ENCODE results near the gene FRMD4B.

The FRMD4B gene

GRCh38 chr3:69413551-69414207 is 27.8 kb upstream of the FRMD4B start:
- Histone ChIP-seq H4K91ac (ENCODE audit: low read depth, low read length) (no peak overlapping the region), H2BK5ac (ENCODE audit: low read depth, low read length, poor library complexity) (no peak overlapping the region), H3K27me3 (ENCODE audit: insufficient read depth, low read length) (no peaks in the 10 kb centered on the region), H3K9ac (ENCODE audit: low read length) (no peak overlapping the region), H3K27ac (ENCODE audit: low read depth, low read length) (no peak overlapping the region), H3K79me2 (ENCODE audit: control insufficient read depth, insufficient read depth, low read length, poor library complexity) (no peaks in the 10 kb centered on the region), H3K36me3 (ENCODE audit: control insufficient read depth in 1 of 2, insufficient read depth in 2 of 2, low read length in 2 of 2) (no peaks in the 10 kb centered on the region), H3K4me2 (ENCODE audit: low read length) (no peak overlapping the region), H4K12ac (ENCODE audit: low read depth, low read length) (no peak overlapping the region), H3K4me3 (ENCODE audit: low read depth, low read length) (no peak overlapping the region), H3K79me1 (ENCODE audit: low read length) (no peaks in the 10 kb centered on the region), H3K4ac (ENCODE audit: low read depth, low read length) (no peak overlapping the region), H3K18ac (ENCODE audit: low read length) (no peak overlapping the region), H3K14ac (ENCODE audit: low read length) (no peak overlapping the region), H4K8ac (ENCODE audit: low read depth, low read length) (no peak overlapping the region), H2AFZ (ENCODE audit: insufficient read depth, low read length, poor library complexity) (no peak overlapping the region), H3K23ac (ENCODE audit: low read length) (no peak overlapping the region), H2BK12ac (ENCODE audit: low read length) (no peak overlapping the region), H2BK120ac (ENCODE audit: insufficient read depth, low read length, poor library complexity) (no peak overlapping the region), H2AK5ac (ENCODE audit: low read length) (no peak overlapping the region), H3K4me1 (ENCODE audit: control insufficient read depth in 1 of 2, insufficient read depth in 2 of 2, low read length in 2 of 2) (no peaks in the 10 kb centered on the region), H3K9me3 (ENCODE audit: insufficient read depth, low read depth, low read length) (no peaks in the 10 kb centered on the region)
- peak; percentile 9 to 30 for DNase-seq
- no CpG with 5 or more reads among the region's 9 CpGs for WGBS (ENCODE audit: extremely low coverage, insufficient coverage, insufficient read length)

- Histone ChIP-seq H3K18ac (ENCODE audit: low read length) (no peak overlapping the region), H4K12ac (ENCODE audit: low read depth, low read length) (no peak overlapping the region), H3K4me1 (ENCODE audit: control insufficient read depth in 1 of 2, insufficient read depth in 2 of 2, low read length in 2 of 2) (no peaks in the 10 kb centered on the region), H3K4me2 (ENCODE audit: low read length) (no peak overlapping the region), H3K23ac (ENCODE audit: low read length) (no peak overlapping the region), H2AFZ (ENCODE audit: insufficient read depth, low read length, poor library complexity) (no peak overlapping the region), H4K91ac (ENCODE audit: low read depth, low read length) (no peak overlapping the region), H3K79me1 (ENCODE audit: low read length) (no peaks in the 10 kb centered on the region), H3K79me2 (ENCODE audit: control insufficient read depth, insufficient read depth, low read length, poor library complexity) (no peaks in the 10 kb centered on the region), H2BK12ac (ENCODE audit: low read length) (no peak overlapping the region), H3K4ac (ENCODE audit: low read depth, low read length) (no peak overlapping the region), H2BK5ac (ENCODE audit: low read depth, low read length, poor library complexity) (no peak overlapping the region), H3K9me3 (ENCODE audit: insufficient read depth, low read depth, low read length) (no peaks in the 10 kb centered on the region), H3K4me3 (ENCODE audit: low read depth, low read length) (no peak overlapping the region), H4K8ac (ENCODE audit: low read depth, low read length) (no peak overlapping the region), H3K27ac (ENCODE audit: low read depth, low read length) (no peak overlapping the region), H2AK5ac (ENCODE audit: low read length) (no peak overlapping the region), H3K14ac (ENCODE audit: low read length) (no peak overlapping the region), H3K36me3 (ENCODE audit: control insufficient read depth in 1 of 2, insufficient read depth in 2 of 2, low read length in 2 of 2) (no peaks in the 10 kb centered on the region), H3K9ac (ENCODE audit: low read length) (no peak overlapping the region), H3K27me3 (ENCODE audit: insufficient read depth, low read length) (no peaks in the 10 kb centered on the region), H2BK120ac (ENCODE audit: insufficient read depth, low read length, poor library complexity) (no peak overlapping the region)
- DNase-seq = no peak
- WGBS (ENCODE audit: extremely low coverage, insufficient coverage, insufficient read length) = no CpG with 5 or more reads among the region's 3 CpGs
Observed at GRCh38 chr3:69411346-69411745, 25.5 kb upstream of the FRMD4B start.

- WGBS (ENCODE audit: extremely low coverage, insufficient coverage, insufficient read length) = 100% methylated on average over 4 of the region's 8 CpGs
- H3K9me3 ChIP-seq (ENCODE audit: insufficient read depth, low read depth, low read length) = no peaks in the 10 kb centered on the region
- no peak overlapping the region for H2BK12ac ChIP-seq (ENCODE audit: low read length)
- no peak overlapping the region for H3K4me2 ChIP-seq (ENCODE audit: low read length)
- H3K36me3 ChIP-seq (ENCODE audit: control insufficient read depth in 1 of 2, insufficient read depth in 2 of 2, low read length in 2 of 2) = no peaks in the 10 kb centered on the region
- no peaks in the 10 kb centered on the region for H3K79me2 ChIP-seq (ENCODE audit: control insufficient read depth, insufficient read depth, low read length, poor library complexity)
- H2AK5ac ChIP-seq (ENCODE audit: low read length) = no peak overlapping the region
- no peak overlapping the region for H3K4me3 ChIP-seq (ENCODE audit: low read depth, low read length)
- peak; percentile 65 to 86 for DNase-seq
- H3K4me1 ChIP-seq (ENCODE audit: control insufficient read depth in 1 of 2, insufficient read depth in 2 of 2, low read length in 2 of 2) = no peaks in the 10 kb centered on the region
- H4K91ac ChIP-seq (ENCODE audit: low read depth, low read length) = no peak overlapping the region
- H3K9ac ChIP-seq (ENCODE audit: low read length) = no peak overlapping the region
- no peak overlapping the region for H3K18ac ChIP-seq (ENCODE audit: low read length)
- H3K27ac ChIP-seq (ENCODE audit: low read depth, low read length) = no peak overlapping the region
- no peak overlapping the region for H4K12ac ChIP-seq (ENCODE audit: low read depth, low read length)
- no peaks in the 10 kb centered on the region for H3K27me3 ChIP-seq (ENCODE audit: insufficient read depth, low read length)
- H4K8ac ChIP-seq (ENCODE audit: low read depth, low read length) = no peak overlapping the region
- H2BK120ac ChIP-seq (ENCODE audit: insufficient read depth, low read length, poor library complexity) = no peak overlapping the region
- no peak overlapping the region for H3K4ac ChIP-seq (ENCODE audit: low read depth, low read length)
- H3K23ac ChIP-seq (ENCODE audit: low read length) = no peak overlapping the region
- H2BK5ac ChIP-seq (ENCODE audit: low read depth, low read length, poor library complexity) = no peak overlapping the region
- no peaks in the 10 kb centered on the region for H3K79me1 ChIP-seq (ENCODE audit: low read length)
- no peak overlapping the region for H3K14ac ChIP-seq (ENCODE audit: low read length)
- H2AFZ ChIP-seq (ENCODE audit: insufficient read depth, low read length, poor library complexity) = no peak overlapping the region
Observed at GRCh38 chr3:69410301-69410700, 24.4 kb upstream of the FRMD4B start.

GRCh38 chr3:69409831-69410230 is 23.9 kb upstream of the FRMD4B start:
- Histone ChIP-seq H3K79me2 (ENCODE audit: control insufficient read depth, insufficient read depth, low read length, poor library complexity) (no peaks in the 10 kb centered on the region), H4K8ac (ENCODE audit: low read depth, low read length) (no peak overlapping the region), H3K4me3 (ENCODE audit: low read depth, low read length) (no peak overlapping the region), H3K79me1 (ENCODE audit: low read length) (no peaks in the 10 kb centered on the region), H3K9ac (ENCODE audit: low read length) (no peak overlapping the region), H2AK5ac (ENCODE audit: low read length) (no peak overlapping the region), H4K12ac (ENCODE audit: low read depth, low read length) (no peak overlapping the region), H2BK5ac (ENCODE audit: low read depth, low read length, poor library complexity) (no peak overlapping the region), H3K9me3 (ENCODE audit: insufficient read depth, low read depth, low read length) (no peaks in the 10 kb centered on the region), H3K4me2 (ENCODE audit: low read length) (no peak overlapping the region), H3K27ac (ENCODE audit: low read depth, low read length) (no peak overlapping the region), H3K14ac (ENCODE audit: low read length) (no peak overlapping the region), H3K27me3 (ENCODE audit: insufficient read depth, low read length) (no peaks in the 10 kb centered on the region), H3K4me1 (ENCODE audit: control insufficient read depth in 1 of 2, insufficient read depth in 2 of 2, low read length in 2 of 2) (no peaks in the 10 kb centered on the region), H2BK120ac (ENCODE audit: insufficient read depth, low read length, poor library complexity) (no peak overlapping the region), H2AFZ (ENCODE audit: insufficient read depth, low read length, poor library complexity) (no peak overlapping the region), H3K4ac (ENCODE audit: low read depth, low read length) (no peak overlapping the region), H3K23ac (ENCODE audit: low read length) (no peak overlapping the region), H2BK12ac (ENCODE audit: low read length) (no peak overlapping the region), H3K36me3 (ENCODE audit: control insufficient read depth in 1 of 2, insufficient read depth in 2 of 2, low read length in 2 of 2) (no peaks in the 10 kb centered on the region), H3K18ac (ENCODE audit: low read length) (no peak overlapping the region), H4K91ac (ENCODE audit: low read depth, low read length) (no peak overlapping the region)
- no peak for DNase-seq
- WGBS (ENCODE audit: extremely low coverage, insufficient coverage, insufficient read length) = no CpG with 5 or more reads among the region's 1 CpG
